ENCODE data around the gene SNX4. TPM values are rescaled to one million over a fixed set of nuclear protein-coding genes. Genes with fewer than 3 reads are reported as not detected.

Gene SNX4
- 43.0 TPM for total RNA-seq

GRCh38 chr3:125519678-125520562 is at the start of gene SNX4:
Gene SNX4, minus strand, starts transcription at chr3:125520202. Its CDS starts 30 bp downstream, at chr3:125520172.

Small RNAs within 50 kb of the gene (small RNA-seq; reads per million reads assigned to genes)
- gene RF00019 (ENCODE audit: low replicate concordance): not detected

Other genes with a start within 250 kb of the SNX4 start
- 37.7 TPM for gene ZNF148, start 144.9 kb downstream of the SNX4 start, total RNA-seq
- 12.1 TPM for gene OSBPL11, start 75.3 kb upstream of the SNX4 start, total RNA-seq